Heart left ventricle (tissue), 16 donors: ENCODE results near the gene PLD6. TPM values are rescaled to one million over a fixed set of nuclear protein-coding genes. Genes with fewer than 3 reads are reported as not detected.

ENCODE experiments used
- ATAC-seq, 4 donors: fragments of 200-7000 bp; cut with Tn5 transposase; one replicate each; pipeline ENCODE4 v1.9.1; 2020 to 2022; ENCODE audit warnings: moderate library complexity in 4 of 4, mild to moderate bottlenecking in 3 of 4, moderate number of reproducible peaks in 1 of 4
- DNase-seq, 5 donors: peaks; one replicate each; pipeline ENCODE4 v3.0.0-alpha.2; 2020
- H3K27ac ChIP-seq, 12 donors: fragments of 200-600 bp; sonication (generic) in 4 of 12; one replicate each; pipeline versions ENCODE4 v1.5.0 to v1.8.0; 2016 to 2022; ENCODE audit warnings: mild to moderate bottlenecking in 2 of 12
- H3K27me3 ChIP-seq, 9 donors: fragments of 200-600 bp; sonication (generic) in 2 of 9; one replicate each; pipeline versions ENCODE4 v1.5.1 to v1.8.0; 2016 to 2022; ENCODE audit warnings: mild to moderate bottlenecking in 3 of 9
- H3K36me3 ChIP-seq, 9 donors: fragments of 200-600 bp; sonication (generic) in 2 of 9; one replicate each; pipeline versions ENCODE4 v1.5.0 to v1.8.0; 2018 to 2022; ENCODE audit warnings: mild to moderate bottlenecking in 2 of 9
- H3K4me1 ChIP-seq, 12 donors: fragments of 200-600 bp; sonication (generic) in 4 of 12; one replicate each; pipeline versions ENCODE4 v1.5.0 to v1.8.0; 2016 to 2022; ENCODE audit warnings: mild to moderate bottlenecking in 3 of 12
- H3K4me3 ChIP-seq, 12 donors: fragments of 200-600 bp; sonication (generic) in 4 of 12; one replicate each; pipeline versions ENCODE4 v1.5.0 to v1.8.0; 2017 to 2022; ENCODE audit warnings: mild to moderate bottlenecking in 9 of 12, moderate library complexity in 4 of 12
- H3K9me3 ChIP-seq, 12 donors: fragments of 200-600 bp; sonication (generic) in 4 of 12; one replicate each; pipeline versions ENCODE4 v1.5.0 to v1.8.0; 2016 to 2022; ENCODE audit warnings: mild to moderate bottlenecking in 1 of 12
- CTCF ChIP-seq, 12 donors: fragments of 200-600 bp; sonication (generic) in 4 of 12; IDR thresholded peaks; one replicate each; pipeline versions ENCODE4 v1.5.0 to v1.8.0; 2018 to 2022; ENCODE audit warnings: antibody characterized with exemption in 12 of 12, mild to moderate bottlenecking in 5 of 12
- POLR2A ChIP-seq, 2 donors: fragments of 450-650 bp; IDR thresholded peaks; one replicate each; pipeline ENCODE4 v1.6.1; 2017; ENCODE audit warnings: antibody characterized with exemption in 2 of 2, mild to moderate bottlenecking in 2 of 2, moderate library complexity in 2 of 2
- WGBS, 4 donors: extraction: QIAGEN DNeasy Blood & Tissue Kit in 2 of 4; methylation state at CpG; one replicate each; pipeline versions ENCODE4 v1.1.5 to v1.1.7; 2013 to 2018; 5-methylcytosine and 5-hydroxymethylcytosine counted together
- intact Hi-C, 10 donors: fragments of 100-400 bp; cut with DNase I; formaldehyde crosslinking; loops; one replicate each; pipeline versions ENCODE4 v1.11.1 to v1.14.2; 2022
- polyA plus RNA-seq, 2 donors: library from polyadenylated mRNA; stranded (reverse); fragments of 200-250 nt; gene quantifications; one replicate each; pipeline ENCODE4 v1.2.3, GENCODE V29; 2013
- total RNA-seq, 9 donors: library from RNA; depleted of rRNA in 2 of 9; stranded (reverse); fragments of >200 nt in 2 of 9; fragmentation: NEBNext Ultra II Directional in 3 of 9; extraction: Animal tissue kit (Norgen Biotek cat#: 25700) in 3 of 9; gene quantifications; one replicate each; pipeline versions ENCODE4 v1.1.0 to v1.2.4, GENCODE V29; 2016 to 2023
- donor health status: ischemic (EF 13 %, LVEDD 7.1; RV severe dilation, severe dysfunction).
- donor health status: healthy with polysubstance abuse.
- donor health status: DM: no; HTN: yes; CAD: no.
- donor health status: DM: no; HTN: no; CAD: no.
- donor health status: ischemic (EF 25% LVEDD 6.9; RV normal size, moderate dysfunction).
- donor health status: ischemic (EF 25% LVEDD 5.7; RV mildly dilated, moderate dysfunction).
- donor health status: healthy.
- donor health status: DM: yes; HTN: yes; CAD: no.
- donor health status: ischemic (EF 35%, LVEDD 5.7; RV mildly dilated, moderate dysfunction).
- donor health status: nonischemic (EF 11% LVEDD 7.7; RV severe dilation, severe dysfunction).
- donor health status: DM: yes; HTN: yes; CAD: no.
- donor health status: PGD.
- donor health status: ischemic (EF 29% LVEDD 5.4; RV normal size, mild dysfunction).
- donor health status: nonischemic (EF 23%, LVEDD 6.1; RV moderate dilation, normal function).

PLD6 gene
- total and polyA plus RNA-seq, 11 donors, result 3.8 to 11.8 (median 6.1) TPM

DNA sequence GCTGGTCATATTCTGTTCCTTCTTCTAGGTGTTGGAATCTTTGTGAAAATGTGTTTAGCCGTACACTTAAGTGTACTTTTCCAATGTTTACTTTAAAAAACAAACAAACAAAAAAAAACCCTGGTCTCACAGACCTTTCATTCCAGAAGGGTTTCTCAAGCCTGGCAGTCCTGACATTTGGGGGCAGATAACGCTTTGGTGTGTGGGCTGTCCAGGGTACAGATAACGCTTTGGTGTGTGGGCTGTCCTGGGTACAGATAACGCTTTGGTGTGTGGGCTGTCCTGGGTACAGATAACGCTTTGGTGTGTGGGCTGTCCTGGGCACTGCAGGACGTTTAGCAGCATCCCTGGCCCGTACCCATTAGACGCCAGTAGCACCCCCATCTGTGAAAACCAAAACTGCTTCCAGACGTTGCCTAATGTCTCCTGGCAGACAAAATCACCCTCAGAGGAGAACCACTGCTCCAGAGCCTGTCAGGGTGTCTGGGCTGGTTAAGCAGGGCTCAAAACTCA is 46.1 kb upstream of the PLD6 start:
- Histone ChIP-seq H3K4me1 (no peaks in the 10 kb centered on the region), H3K9me3 (no peaks in the 10 kb centered on the region), H3K36me3 (peaks cover 0 to 100% (median 98%) of the 10 kb centered on the region in 9 donors), H3K27ac (no peak overlapping the region), H3K27me3 (no peaks in the 10 kb centered on the region), H3K4me3 (no peak overlapping the region)
- 58 to 67% (median 62%) methylated on average over 9 of the region's 9 CpGs for WGBS, 4 donors
- peak in 1 of 4 donors; percentile 33 for ATAC-seq
- TF ChIP-seq CTCF (IDR thresholded peaks at IDR 0.05) (no peak), POLR2A (IDR thresholded peaks at IDR 0.05) (no peak)
- no peak for DNase-seq
- intact Hi-C loops, result no loop called here

DNA sequence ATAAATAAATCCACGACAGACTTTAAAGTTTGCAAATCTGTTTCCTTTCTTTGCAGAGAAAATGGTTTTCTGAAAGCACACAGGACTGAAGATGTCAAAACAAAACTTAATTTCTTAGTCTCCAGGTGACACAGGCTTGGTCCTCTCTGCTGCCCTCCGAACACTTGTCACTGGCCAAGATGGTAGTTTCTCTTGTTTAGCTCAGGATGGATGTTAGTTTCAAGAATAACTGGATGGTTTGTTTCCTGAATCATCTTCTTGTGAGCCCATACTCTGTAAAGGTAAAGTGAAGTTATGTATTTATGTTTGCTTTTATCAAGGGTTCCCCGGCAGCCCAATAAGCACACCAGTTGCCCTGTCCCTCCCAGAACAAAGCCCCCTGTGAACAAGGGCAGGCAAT is 40.7 kb upstream of the PLD6 start:
- H3K27ac ChIP-seq, result no peak overlapping the region
- intact Hi-C loops, result no loop called here
- ATAC-seq, result no peak
- no peak overlapping the region for H3K4me3 ChIP-seq
- no peaks in the 10 kb centered on the region for H3K27me3 ChIP-seq
- no peaks in the 10 kb centered on the region for H3K9me3 ChIP-seq
- peaks cover 0 to 69% (median 65%) of the 10 kb centered on the region in 9 donors for H3K36me3 ChIP-seq
- DNase-seq, result no peak
- TF ChIP-seq POLR2A (IDR thresholded peaks at IDR 0.05), result no peak
- no peak for TF ChIP-seq CTCF (IDR thresholded peaks at IDR 0.05)
- WGBS, 4 donors, result 83 to 91% (median 90%) methylated on average over 3 of the region's 3 CpGs
- H3K4me1 ChIP-seq, result no peaks in the 10 kb centered on the region

- Histone ChIP-seq H3K36me3 (peaks cover 0 to 33% (median 29%) of the 10 kb centered on the region in 9 donors), H3K4me1 (peaks cover 0 to 7% (median 1%) of the 10 kb centered on the region in 12 donors), H3K27me3 (no peaks in the 10 kb centered on the region), H3K27ac (no peak overlapping the region), H3K4me3 (no peak overlapping the region), H3K9me3 (no peaks in the 10 kb centered on the region)
- TF ChIP-seq POLR2A (IDR thresholded peaks at IDR 0.05), result no peak
- no peak for TF ChIP-seq CTCF (IDR thresholded peaks at IDR 0.05)
- WGBS, 4 donors, result 88 to 95% (median 90%) methylated on average over 6 of the region's 6 CpGs
- no peak for DNase-seq
- ATAC-seq, result no peak
- intact Hi-C loops, result no loop called here
Measured at GRCh38 chr17:17243163-17243562, 37.0 kb upstream of the PLD6 start.

- DNase-seq (no peak), ATAC-seq (no peak)
- H3K27me3 ChIP-seq, result no peaks in the 10 kb centered on the region
- WGBS, 4 donors, result 86 to 96% (median 94%) methylated on average over 3 to 7 of the region's 7 CpGs
- peaks cover 0 to 24% (median 20%) of the 10 kb centered on the region in 9 donors for H3K36me3 ChIP-seq
- H3K27ac ChIP-seq, result no peak overlapping the region
- no peak overlapping the region for H3K4me3 ChIP-seq
- intact Hi-C loops, result no loop called here
- TF ChIP-seq POLR2A (IDR thresholded peaks at IDR 0.05) (no peak), CTCF (IDR thresholded peaks at IDR 0.05) (no peak)
- peaks cover 0 to 11% (median 5%) of the 10 kb centered on the region in 12 donors for H3K4me1 ChIP-seq
- H3K9me3 ChIP-seq, result no peaks in the 10 kb centered on the region
Measured at GRCh38 chr17:17242246-17242645, 36.1 kb upstream of the PLD6 start.
